K562 (cell line): ENCODE measurements around the gene HOXB5. TPM values are rescaled to one million over a fixed set of nuclear protein-coding genes. Genes with fewer than 3 reads are reported as not detected.
A peak's percentile ranks its signal among the peaks of the same experiment; 100 is the strongest.

ENCODE experiments used
- ATF6 ChIP-seq: sonication (generic); formaldehyde crosslinking; IDR thresholded peaks from 2 replicates; pipeline ENCODE4 v1.4.0; 2020; ENCODE audit warnings: mild to moderate bottlenecking, missing genetic modification reagents
- ATF7 ChIP-seq: fragments of 450-650 bp; IDR thresholded peaks from 2 replicates; pipeline ENCODE4 v1.7.1; 2014; ENCODE audit warnings: mild to moderate bottlenecking, moderate library complexity
- FOXJ3 ChIP-seq: sonication (generic); formaldehyde crosslinking; IDR thresholded peaks from 2 replicates; pipeline ENCODE4 v1.4.0; 2020; ENCODE audit warnings: mild to moderate bottlenecking, missing genetic modification reagents
- GATAD2A ChIP-seq: fragments of 450-650 bp; IDR thresholded peaks from 2 replicates; pipeline ENCODE4 v1.6.1; 2017
- HNRNPL ChIP-seq: fragments of 200-400 bp; formaldehyde crosslinking; IDR thresholded peaks from 2 replicates; pipeline ENCODE4 v1.6.1; 2017; ENCODE audit warnings: low read depth, mild to moderate bottlenecking, low read length
- ILK ChIP-seq: fragments of 450-650 bp; IDR thresholded peaks from 2 replicates; pipeline ENCODE4 v1.6.1; 2016; ENCODE audit warnings: missing genetic modification characterization, low read depth, mild to moderate bottlenecking, missing compliant biosample characterization, moderate library complexity, borderline replicate concordance
- MTA1 ChIP-seq: fragments of 450-650 bp; IDR thresholded peaks from 2 replicates; pipeline ENCODE4 v1.6.1; 2017; ENCODE audit warnings: borderline replicate concordance
- PHF21A ChIP-seq: fragments of 450-650 bp; IDR thresholded peaks from 2 replicates; pipeline ENCODE4 v1.6.1; 2017; ENCODE audit warnings: low read depth, borderline replicate concordance
- PML ChIP-seq: IDR thresholded peaks from 2 replicates; pipeline ENCODE4 v1.6.1; 2012; ENCODE audit warnings: low read length, inconsistent platforms
- PTBP1 ChIP-seq: fragments of 200-400 bp; formaldehyde crosslinking; IDR thresholded peaks from 2 replicates; pipeline ENCODE4 v1.6.1; 2017; ENCODE audit warnings: low read depth, low read length
- PTTG1 ChIP-seq: fragments of 450-650 bp; IDR thresholded peaks from 2 replicates; pipeline ENCODE4 v1.6.1; 2016; ENCODE audit warnings: low read depth, mild to moderate bottlenecking, missing genetic modification characterization, missing compliant biosample characterization
- RNF2 ChIP-seq: sonication (generic); IDR thresholded peaks from 2 replicates; pipeline ENCODE4 v1.6.1; 2016
- SMAD3 ChIP-seq: fragments of 450-650 bp; formaldehyde crosslinking; conservative IDR thresholded peaks from 2 replicates; pipeline ENCODE4 v1.4.0; 2020; ENCODE audit warnings: mild to moderate bottlenecking
- SMAD4 ChIP-seq: fragments of 250-450 bp; sonication (Bioruptor Pico); conservative IDR thresholded peaks from 2 replicates; pipeline ENCODE4 v1.8.0; 2021; ENCODE audit warnings: inconsistent platforms, mild to moderate bottlenecking, moderate library complexity
- SUPT5H ChIP-seq: fragments of 450-650 bp; IDR thresholded peaks from 2 replicates; pipeline ENCODE4 v1.6.1; 2016
- TEAD1 ChIP-seq, 2 experiments: fragments of 450-650 bp in 1 of 2; sonication (generic) in 1 of 2; formaldehyde crosslinking; IDR thresholded peaks; 2 replicates each; pipeline versions ENCODE4 v1.4.0 to v1.8.0; 2020 to 2022; ENCODE audit warnings: mild to moderate bottlenecking in 2 of 2, missing genetic modification reagents in 1 of 2
- THRA ChIP-seq: fragments of 450-650 bp; IDR thresholded peaks from 2 replicates; pipeline ENCODE4 v1.6.1; 2017; ENCODE audit warnings: mild to moderate bottlenecking, moderate library complexity
- ZC3H11A ChIP-seq: IDR thresholded peaks from 2 replicates; pipeline ENCODE4 v1.6.1; 2012; ENCODE audit warnings: low read depth, low read length, improper control_type of control experiment
- ZNF175 ChIP-seq: fragments of 200-800 bp; sonication (Bioruptor generic); IDR thresholded peaks from 2 replicates; pipeline ENCODE4 v1.6.1; 2016; ENCODE audit warnings: low read depth, mild to moderate bottlenecking, missing genetic modification characterization, missing compliant biosample characterization
- ZNF3 ChIP-seq: fragments of 250-450 bp; sonication (Bioruptor Pico); IDR thresholded peaks from 2 replicates; pipeline ENCODE4 v1.5.0; 2021; ENCODE audit warnings: mild to moderate bottlenecking, moderate library complexity
- ZNF444 ChIP-seq: fragments of 250-450 bp; sonication (Bioruptor Pico); IDR thresholded peaks from 2 replicates; pipeline ENCODE4 v1.4.0; 2020; ENCODE audit warnings: mild to moderate bottlenecking, moderate library complexity
- ZNF512 ChIP-seq: IDR thresholded peaks from 2 replicates; pipeline ENCODE4 v1.6.1; 2016; ENCODE audit warnings: missing genetic modification characterization, missing compliant biosample characterization
- ZNF76 ChIP-seq: fragments of 250-450 bp; sonication (Bioruptor Pico); IDR thresholded peaks from 2 replicates; pipeline ENCODE4 v1.4.0; 2020; ENCODE audit warnings: mild to moderate bottlenecking, moderate library complexity, borderline replicate concordance
- polyA plus RNA-seq, 8 experiments: library from polyadenylated mRNA; depleted of rRNA in 4 of 8; stranded (reverse) in 5 of 8; unstranded in 3 of 8; fragments of >200 nt; fragmentation: Nextera tagmentation in 2 of 8; fragmentation: Illumina TruSeq in 1 of 8; extraction: Ambion mirVana in 2 of 8; extraction: Trizol in 1 of 8; gene quantifications; 2 replicates each; pipeline versions ENCODE4 v1.2.1 to v1.2.3, GENCODE V29; 2011 to 2014; ENCODE audit warnings: inconsistent platforms in 1 of 8, missing spikeins in 1 of 8
- total RNA-seq, 7 experiments: library from RNA; depleted of rRNA in 6 of 7; stranded (reverse); fragments of >200 nt in 6 of 7; fragmentation: Illumina TruSeq in 2 of 7; extraction: Trizol in 2 of 7; gene quantifications; 2 replicates each; pipeline versions ENCODE4 v1.2.1 to v1.2.3, GENCODE V29; 2011 to 2021; ENCODE audit warnings: low replicate concordance in 1 of 7

HOXB5 gene
- total and polyA plus RNA-seq, 9 of the 15 experiments (the other 6 are each of a cell fraction or from before 2014, with no cell fraction given) = 0.24 to 2.7 (median 0.65) TPM

- TF ChIP-seq ATF6 (CRISPR knock-in tag) (no peak), MTA1 (peak; percentile 82), PTTG1 (tag) (no peak), FOXJ3 (CRISPR knock-in tag) (no peak), RNF2 (peak; percentile 92), TEAD1 (CRISPR knock-in tag; IDR thresholded peaks at IDR 0.05) (0 out of 4 replicates have a peak, but pooled peaks of 1 of the 2 experiments have one; percentile 43), SUPT5H (peak; percentile 53), ZNF512 (no peak), ZNF76 (no peak), GATAD2A (peak; percentile 94), ATF7 (peak; percentile 92), PTBP1 (no peak), SMAD3 (CRISPR knock-in tag) (0 out of 2 replicates have a peak, but pooled peaks have one; percentile 47), ZNF175 (CRISPR knock-in tag) (peak; percentile 60; the same call in 1 of the 2 replicates), ZC3H11A (no peak), SMAD4 (peak; percentile 19; the same call in 1 of the 2 replicates), ZNF3 (CRISPR knock-in tag) (no peak), ILK (tag) (no peak), ZNF444 (CRISPR knock-in tag) (peak; percentile 85), PML (peak; percentile 61), PHF21A (peak; percentile 59; the same call in 1 of the 2 replicates), HNRNPL (no peak), THRA (no peak)
Observed at GRCh38 chr17:48555258-48556228, 38.0 kb downstream of the HOXB5 start (continued).
